HG03571 (cell line): ENCODE data around the gene PACS2.
A peak's percentile ranks its signal among the peaks of the same experiment; 100 is the strongest.

ENCODE experiments used
- ATAC-seq: cut with Tn5 transposase; IDR thresholded peaks from one replicate; pipeline ENCODE4 v1.9.1; 2021; ENCODE audit not compliant: unreplicated experiment

PACS2 gene

GRCh38 chr14:105398044-105398725, 83.6 kb downstream of the PACS2 start, which contains the start of gene TEX22:
Gene TEX22, plus strand, starts transcription at chr14:105398538. Its CDS starts 803 bp downstream, at chr14:105399341.
- ATAC-seq = peak; percentile 76

- peak; percentile 25 for ATAC-seq
These were observed 84.3 kb downstream of the PACS2 start for GRCh38 chr14:105398726-105399465.

GRCh38 chr14:105399466-105399775, 84.9 kb downstream of the PACS2 start:
- no peak for ATAC-seq

- ATAC-seq = no peak
These were observed 85.5 kb downstream of the PACS2 start for GRCh38 chr14:105400016-105400415.

GRCh38 chr14:105401699-105402098, 87.2 kb downstream of the PACS2 start:
- no peak for ATAC-seq

- no peak for ATAC-seq
These were observed 94.0 kb downstream of the PACS2 start for GRCh38 chr14:105408592-105408991.

- no peak for ATAC-seq
These were observed 94.8 kb downstream of the PACS2 start for GRCh38 chr14:105409364-105409763.

GRCh38 chr14:105410642-105411016, 96.1 kb downstream of the PACS2 start:
- no peak for ATAC-seq

- no peak for ATAC-seq
These were observed 96.7 kb downstream of the PACS2 start for GRCh38 chr14:105411017-105411941.

- ATAC-seq = no peak
These were observed 97.6 kb downstream of the PACS2 start for GRCh38 chr14:105411985-105412770.

GRCh38 chr14:105412771-105413543, 98.4 kb downstream of the PACS2 start:
- ATAC-seq = no peak

GRCh38 chr14:105413544-105413886, 99.0 kb downstream of the PACS2 start:
- no peak for ATAC-seq

- ATAC-seq = no peak
These were observed 100.2 kb downstream of the PACS2 start for GRCh38 chr14:105414456-105415371.

GRCh38 chr14:105415481-105416428, 101.2 kb downstream of the PACS2 start:
- ATAC-seq = no peak

- ATAC-seq = no peak
These were observed 102.1 kb downstream of the PACS2 start for GRCh38 chr14:105416671-105417070.

- no peak for ATAC-seq
These were observed 103.2 kb downstream of the PACS2 start for GRCh38 chr14:105417690-105418121.

GRCh38 chr14:105418269-105419194, 104.0 kb downstream of the PACS2 start:
- ATAC-seq = no peak
